Stimulated activated CD8-positive, alpha-beta memory T cell treated with anti-CD3 and anti-CD28 coated beads, Interleukin-12 subunit alpha, Interleukin-12 subunit beta, amount 100 ng/mL, for 24 hours (primary cell): ENCODE measurements around the gene TSTD1.
A peak's percentile ranks its signal among the peaks of the same experiment; 100 is the strongest.

Experiments used
- DNase-seq: peaks from one replicate; pipeline ENCODE4 v3.0.0-alpha.2; 2020; ENCODE audit errors: extremely low read depth

TSTD1 gene

GRCh38 chr1:161038523-161039153, at the start of gene TSTD1:
Gene TSTD1, minus strand, starts transcription at chr1:161038964. Its CDS starts 75 bp downstream, at chr1:161038889.
- peak; percentile 60 for DNase-seq

- DNase-seq: no peak
Measured at GRCh38 chr1:161086457-161086856, 47.7 kb upstream of the TSTD1 start.

GRCh38 chr1:161085165-161085564, 46.4 kb upstream of the TSTD1 start:
- no peak for DNase-seq

- DNase-seq: no peak
Measured at GRCh38 chr1:161084597-161084988, 45.8 kb upstream of the TSTD1 start.

GRCh38 chr1:161083748-161084596, 45.2 kb upstream of the TSTD1 start:
- DNase-seq: no peak

GRCh38 chr1:161082996-161083747, 44.4 kb upstream of the TSTD1 start:
- DNase-seq: no peak

- no peak for DNase-seq
Measured at GRCh38 chr1:161082483-161082882, 43.7 kb upstream of the TSTD1 start.

- DNase-seq: no peak
Measured at GRCh38 chr1:161081519-161081918, 42.8 kb upstream of the TSTD1 start.

GRCh38 chr1:161080441-161081405, 42.0 kb upstream of the TSTD1 start:
- DNase-seq: no peak

- DNase-seq: no peak
Measured at GRCh38 chr1:161079436-161080110, 40.8 kb upstream of the TSTD1 start.

- no peak for DNase-seq
Measured at GRCh38 chr1:161077426-161077825, 38.7 kb upstream of the TSTD1 start.

- no peak for DNase-seq
Measured at GRCh38 chr1:161076410-161076809, 37.6 kb upstream of the TSTD1 start.

GRCh38 chr1:161074676-161075368, 36.1 kb upstream of the TSTD1 start:
- no peak for DNase-seq

GRCh38 chr1:161073474-161074121, 34.8 kb upstream of the TSTD1 start:
- DNase-seq: no peak

GRCh38 chr1:161072751-161073449, 34.1 kb upstream of the TSTD1 start:
- DNase-seq: no peak

- no peak for DNase-seq
Measured at GRCh38 chr1:161071886-161072371, 33.2 kb upstream of the TSTD1 start.

GRCh38 chr1:161070761-161071160, 32.0 kb upstream of the TSTD1 start:
- DNase-seq: no peak

- peak; percentile 60 for DNase-seq
Measured at GRCh38 chr1:161069731-161070270, 31.0 kb upstream of the TSTD1 start, which contains the start of gene ARHGAP30. Gene ARHGAP30, minus strand, starts transcription at chr1:161069891. Its CDS starts 267 bp downstream, at chr1:161069624.
